Measurements from ENCODE around the gene ZNF516.

GRCh38 chr18:76353046-76353445, 142.0 kb downstream of the ZNF516 start:
- TF ChIP-seq MAX (IDR thresholded peaks at IDR 0.05) (no peak), REST (IDR thresholded peaks at IDR 0.05) (no peak), CTCF (IDR thresholded peaks at IDR 0.05; ENCODE audit: low read depth, low read length, missing input control) (no peak), RAD21 (IDR thresholded peaks at IDR 0.05) (no peak), RXRA (IDR thresholded peaks at IDR 0.05) (no peak), HNF4G (IDR thresholded peaks at IDR 0.05) (no peak), TAF1 (conservative IDR thresholded peaks at IDR 0.05) (no peak), GABPA (IDR thresholded peaks at IDR 0.05 in 1 of 2, conservative IDR thresholded peaks at IDR 0.05 in 1 of 2) (no peak), YY1 (IDR thresholded peaks at IDR 0.05) (no peak)

Measured in liver (tissue), 3 donors.